Measurements from ENCODE around the gene HOXC4. TPM values are rescaled to one million over a fixed set of nuclear protein-coding genes. Genes with fewer than 3 reads are reported as not detected.
"Not testable (repeated sequence)": the region's sequence is repeated elsewhere in the genome, so short reads cannot be mapped to it uniquely, and the experiment has no call there.

Gene HOXC4
- total and polyA plus RNA-seq, 12 donors = 0.03 to 0.22 (median 0.21) TPM; not detected in 8

DNA sequence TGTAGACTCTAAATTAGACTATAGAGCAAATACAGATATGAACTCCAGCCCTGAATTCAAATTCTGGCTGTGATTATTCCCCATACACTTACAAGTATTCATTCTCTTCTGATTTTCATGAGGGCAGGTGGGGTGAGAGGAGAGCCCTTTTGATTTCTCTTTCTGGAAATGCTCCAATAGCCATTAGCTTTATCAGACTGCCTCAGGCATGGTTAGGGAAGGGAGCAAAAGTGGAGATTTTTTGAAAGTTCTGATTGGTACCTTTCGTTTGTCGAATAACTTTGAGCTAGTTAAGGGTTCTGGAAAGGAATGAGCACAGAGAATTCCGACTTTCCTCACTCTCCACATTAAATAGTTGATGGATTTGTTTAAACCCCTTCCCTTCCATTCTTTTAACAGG, 13.0 kb upstream of the HOXC4 start:
- peaks cover 12 to 99% (median 99%) of the 10 kb centered on the region in 7 donors for H3K27me3 ChIP-seq
- intact Hi-C loops (cut with DNase I) = no loop called here
- H3K36me3 ChIP-seq = no peaks in the 10 kb centered on the region
- no peak for ATAC-seq
- no peak overlapping the region for H3K27ac ChIP-seq
- no peak overlapping the region for H3K4me3 ChIP-seq
- WGBS, 2 donors = 51 to 52% methylated on average over 3 of the region's 3 CpGs
- TF ChIP-seq, protein P1, sequence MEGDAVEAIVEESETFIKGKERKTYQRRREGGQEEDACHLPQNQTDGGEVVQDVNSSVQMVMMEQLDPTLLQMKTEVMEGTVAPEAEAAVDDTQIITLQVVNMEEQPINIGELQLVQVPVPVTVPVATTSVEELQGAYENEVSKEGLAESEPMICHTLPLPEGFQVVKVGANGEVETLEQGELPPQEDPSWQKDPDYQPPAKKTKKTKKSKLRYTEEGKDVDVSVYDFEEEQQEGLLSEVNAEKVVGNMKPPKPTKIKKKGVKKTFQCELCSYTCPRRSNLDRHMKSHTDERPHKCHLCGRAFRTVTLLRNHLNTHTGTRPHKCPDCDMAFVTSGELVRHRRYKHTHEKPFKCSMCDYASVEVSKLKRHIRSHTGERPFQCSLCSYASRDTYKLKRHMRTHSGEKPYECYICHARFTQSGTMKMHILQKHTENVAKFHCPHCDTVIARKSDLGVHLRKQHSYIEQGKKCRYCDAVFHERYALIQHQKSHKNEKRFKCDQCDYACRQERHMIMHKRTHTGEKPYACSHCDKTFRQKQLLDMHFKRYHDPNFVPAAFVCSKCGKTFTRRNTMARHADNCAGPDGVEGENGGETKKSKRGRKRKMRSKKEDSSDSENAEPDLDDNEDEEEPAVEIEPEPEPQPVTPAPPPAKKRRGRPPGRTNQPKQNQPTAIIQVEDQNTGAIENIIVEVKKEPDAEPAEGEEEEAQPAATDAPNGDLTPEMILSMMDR (IDR thresholded peaks at IDR 0.05) = no peak
- no peak for DNase-seq
- no peaks in the 10 kb centered on the region for H3K4me1 ChIP-seq
- H3K9me3 ChIP-seq = no peaks in the 10 kb centered on the region

DNA sequence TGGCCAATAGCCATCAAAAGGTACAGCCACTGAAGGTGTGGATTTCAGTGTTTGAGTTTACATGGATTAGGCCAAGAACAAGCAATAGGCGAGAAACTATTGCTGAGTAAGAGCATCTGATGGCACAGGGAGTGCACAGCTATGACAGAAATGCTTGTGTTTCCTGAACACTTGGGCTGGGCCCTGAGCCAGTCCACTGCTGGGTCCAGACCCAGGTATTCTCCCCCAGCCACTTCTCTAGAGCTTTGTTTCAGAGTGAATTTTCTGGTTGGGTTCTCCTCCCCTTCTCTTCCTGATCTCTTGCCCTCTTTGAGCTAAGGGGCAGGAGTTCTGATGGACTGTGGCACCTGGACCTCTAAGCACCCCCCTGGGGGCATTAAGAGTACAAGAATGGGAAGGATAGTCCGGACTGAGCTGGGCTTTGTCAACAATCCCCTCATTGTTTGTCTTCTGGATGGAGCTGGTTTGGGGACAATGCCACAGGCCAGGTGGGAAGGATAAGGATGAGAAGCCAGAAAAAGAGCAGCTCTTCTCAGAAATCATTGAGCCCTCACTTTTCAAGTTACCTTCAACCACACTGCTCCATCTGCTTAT, 12.4 kb upstream of the HOXC4 start:
- TF ChIP-seq, protein P1 (IDR thresholded peaks at IDR 0.05) = no peak
- Histone ChIP-seq H3K27ac (no peak overlapping the region), H3K9me3 (no peaks in the 10 kb centered on the region), H3K36me3 (no peaks in the 10 kb centered on the region), H3K4me3 (no peak overlapping the region), H3K27me3 (peaks cover 16 to 99% (median 99%) of the 10 kb centered on the region in 7 donors), H3K4me1 (no peaks in the 10 kb centered on the region)
- ATAC-seq (no peak), DNase-seq (no peak)
- intact Hi-C loops (cut with DNase I) = no loop called here
- WGBS, 2 donors = 32 to 38% methylated on average over 2 of the region's 2 CpGs

DNA sequence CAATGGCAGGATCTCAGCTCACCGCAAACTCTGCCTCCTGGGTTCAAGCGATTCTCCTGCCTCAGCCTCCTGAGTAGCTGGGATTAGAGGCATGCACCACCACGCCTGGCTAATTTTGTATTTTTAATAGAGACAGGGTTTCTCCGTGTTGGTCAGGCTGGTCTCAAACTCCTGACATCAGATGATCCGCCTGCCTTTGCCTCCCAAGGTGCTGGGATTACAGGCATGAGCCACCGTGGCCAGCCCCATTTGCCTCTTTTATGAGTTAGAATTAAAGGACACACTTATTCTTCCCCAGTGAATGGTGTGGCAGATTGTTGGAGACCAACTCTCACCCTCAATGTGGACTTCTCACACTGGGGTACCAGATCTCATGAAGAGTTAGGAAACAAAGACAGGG, 11.6 kb upstream of the HOXC4 start:
- H3K36me3 ChIP-seq; DNase-seq; intact Hi-C loops (cut with DNase I); H3K4me3 ChIP-seq; ATAC-seq; H3K4me1 ChIP-seq; H3K9me3 ChIP-seq; H3K27ac ChIP-seq: not testable (repeated sequence)
- 47 to 50% methylated on average over 6 of the region's 6 CpGs for WGBS, 2 donors
- peaks cover 20 to 99% (median 99%) of the 10 kb centered on the region in 7 donors for H3K27me3 ChIP-seq

DNA sequence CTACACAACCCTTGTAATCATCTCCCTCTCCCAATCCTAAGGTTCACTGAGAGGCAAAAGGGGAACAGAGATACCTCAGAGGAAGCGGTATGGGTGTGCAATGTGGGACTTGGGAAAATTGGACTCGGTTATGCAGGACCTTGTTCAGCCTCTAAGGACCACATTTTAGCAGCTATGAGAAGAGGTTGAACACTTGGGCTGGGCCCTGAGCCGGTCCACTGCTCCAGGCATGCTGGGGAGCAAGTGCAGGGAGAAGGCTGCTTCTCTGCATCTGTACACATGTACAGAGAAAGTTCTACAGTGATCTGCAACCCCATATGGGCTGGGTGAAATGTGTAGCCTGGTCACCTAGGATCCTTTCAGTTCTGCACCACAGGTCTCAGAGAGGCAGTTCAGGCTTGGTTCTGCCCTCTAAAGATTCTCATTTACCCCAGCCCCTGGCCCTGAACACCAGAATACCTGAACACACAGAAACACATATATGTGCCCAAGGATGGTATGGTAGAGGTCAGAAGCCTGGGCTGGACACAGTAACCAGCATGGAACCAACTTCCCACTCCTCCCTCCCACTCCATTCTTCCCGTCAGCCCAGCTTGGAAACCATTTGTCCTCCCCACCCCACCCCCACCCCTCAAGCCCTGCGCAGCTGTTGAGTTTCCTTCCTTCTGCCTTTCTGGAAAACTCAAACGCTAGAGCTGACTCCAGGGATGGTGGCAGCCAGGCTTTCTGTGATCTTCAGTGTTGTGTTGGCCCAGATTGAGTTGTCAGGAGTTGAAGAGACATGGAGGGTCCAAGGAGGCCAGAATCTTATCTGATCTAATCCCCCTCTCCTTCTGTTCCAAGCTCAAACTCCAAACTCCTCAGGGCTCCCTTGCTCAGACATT, 10.4 kb upstream of the HOXC4 start:
- Histone ChIP-seq H3K27ac (no peak overlapping the region), H3K4me1 (peaks cover 0 to 12% (median 7%) of the 10 kb centered on the region in 9 donors), H3K9me3 (no peaks in the 10 kb centered on the region), H3K36me3 (no peaks in the 10 kb centered on the region), H3K4me3 (no peak overlapping the region), H3K27me3 (peaks cover 25 to 99% (median 99%) of the 10 kb centered on the region in 7 donors)
- WGBS, 2 donors = 27 to 37% methylated on average over 6 of the region's 6 CpGs
- intact Hi-C loops (cut with DNase I) = no loop called here
- no peak for ATAC-seq
- TF ChIP-seq, protein P1 (IDR thresholded peaks at IDR 0.05) = no peak
- no peak for DNase-seq
